Right atrium auricular region (tissue), 2 donors: ENCODE data around the gene NRXN3. TPM values are rescaled to one million over a fixed set of nuclear protein-coding genes. Genes with fewer than 3 reads are reported as not detected.
A peak's percentile ranks its signal among the peaks of the same experiment; 100 is the strongest.

Source experiments
- DNase-seq: peaks from one replicate; pipeline ENCODE4 v3.0.0-alpha.2; 2019; ENCODE audit warnings: low spot score
- H3K27ac ChIP-seq, 2 donors: fragments of 200-600 bp; sonication (generic); 1 replicate in 1 of 2; 2 replicates in 1 of 2; pipeline ENCODE4 v1.5.1; 2016 to 2019
- H3K27me3 ChIP-seq, 2 donors: fragments of 200-600 bp; sonication (generic); one replicate each; pipeline versions ENCODE4 v1.5.1 to v1.6.0; 2017 to 2019
- H3K36me3 ChIP-seq: fragments of 200-600 bp; sonication (generic); one replicate; pipeline ENCODE4 v1.5.1; 2016
- H3K4me1 ChIP-seq, 2 donors: fragments of 200-600 bp; sonication (generic); one replicate each; pipeline versions ENCODE4 v1.5.1 to v1.6.0; 2017 to 2019
- H3K4me3 ChIP-seq, 2 donors: fragments of 200-600 bp; sonication (generic); 1 replicate in 1 of 2; 2 replicates in 1 of 2; pipeline ENCODE4 v1.5.1; 2017 to 2019; ENCODE audit warnings: mild to moderate bottlenecking in 1 of 2, moderate library complexity in 1 of 2
- H3K9me3 ChIP-seq, 2 donors: fragments of 200-600 bp; sonication (generic); one replicate each; pipeline ENCODE4 v1.5.1; 2019
- total RNA-seq, 2 donors: library from RNA; depleted of rRNA; stranded (reverse); fragments of >200 nt; gene quantifications; one replicate each; pipeline ENCODE4 v1.1.0, GENCODE V29; 2016
- TF ChIP-seq, protein P1 (sequence below), 2 donors: fragments of 200-600 bp; sonication (generic); IDR thresholded peaks; one replicate each; pipeline ENCODE4 v1.5.1; 2019; ENCODE audit warnings: antibody characterized with exemption in 2 of 2

NRXN3 gene
- total RNA-seq, 2 donors from 2014 or later = 2.0 to 2.3 TPM

DNA sequence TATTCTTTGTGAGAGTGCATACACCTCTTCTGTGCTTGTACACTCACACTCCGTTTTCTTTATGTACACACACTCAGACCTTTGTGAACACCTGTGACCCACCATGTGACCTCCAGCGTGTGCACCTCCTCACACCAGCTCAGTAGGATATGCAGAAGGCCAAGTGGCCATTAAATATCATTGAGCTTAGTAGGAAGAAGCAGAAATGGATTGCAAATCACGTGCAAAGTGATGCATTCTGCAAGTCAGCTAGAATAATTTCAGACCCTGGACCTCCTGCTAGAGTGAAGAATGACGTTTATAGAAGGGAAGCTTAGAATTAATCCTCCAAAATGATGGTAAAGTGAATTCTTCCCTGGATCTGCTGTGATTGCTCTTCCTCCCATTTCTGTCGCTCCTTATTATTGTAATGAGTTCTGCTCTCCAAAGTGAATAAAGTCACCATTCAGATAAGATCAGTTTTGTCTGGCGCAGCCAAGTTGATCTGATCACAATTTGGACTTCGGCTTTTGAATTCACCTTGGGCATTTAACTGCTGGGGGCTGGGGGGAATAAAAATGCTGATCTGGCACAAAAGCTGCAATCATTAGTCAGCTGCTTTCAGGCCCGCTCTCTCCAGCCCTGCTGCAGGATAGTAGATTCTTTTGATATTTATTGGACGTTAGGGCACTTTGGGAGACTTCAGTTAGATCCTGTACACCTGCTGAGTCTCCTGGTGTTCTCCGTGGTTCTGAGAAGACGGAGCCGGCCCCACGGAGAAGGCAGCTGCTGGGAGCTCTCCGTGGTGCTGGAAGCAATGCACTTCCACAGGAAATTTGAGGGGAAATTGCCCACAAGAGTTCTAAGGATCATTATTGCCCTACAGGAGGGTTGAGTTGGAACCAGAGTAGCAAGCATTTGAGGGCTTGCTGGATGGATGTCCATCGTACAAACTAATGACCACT, 12.4 kb upstream of the NRXN3 start:
- H3K27ac ChIP-seq = no peak overlapping the region
- DNase-seq = no peak
- no peak overlapping the region for H3K4me3 ChIP-seq
- no peaks in the 10 kb centered on the region for H3K9me3 ChIP-seq
- H3K27me3 ChIP-seq = no peaks in the 10 kb centered on the region
- TF ChIP-seq, protein P1, sequence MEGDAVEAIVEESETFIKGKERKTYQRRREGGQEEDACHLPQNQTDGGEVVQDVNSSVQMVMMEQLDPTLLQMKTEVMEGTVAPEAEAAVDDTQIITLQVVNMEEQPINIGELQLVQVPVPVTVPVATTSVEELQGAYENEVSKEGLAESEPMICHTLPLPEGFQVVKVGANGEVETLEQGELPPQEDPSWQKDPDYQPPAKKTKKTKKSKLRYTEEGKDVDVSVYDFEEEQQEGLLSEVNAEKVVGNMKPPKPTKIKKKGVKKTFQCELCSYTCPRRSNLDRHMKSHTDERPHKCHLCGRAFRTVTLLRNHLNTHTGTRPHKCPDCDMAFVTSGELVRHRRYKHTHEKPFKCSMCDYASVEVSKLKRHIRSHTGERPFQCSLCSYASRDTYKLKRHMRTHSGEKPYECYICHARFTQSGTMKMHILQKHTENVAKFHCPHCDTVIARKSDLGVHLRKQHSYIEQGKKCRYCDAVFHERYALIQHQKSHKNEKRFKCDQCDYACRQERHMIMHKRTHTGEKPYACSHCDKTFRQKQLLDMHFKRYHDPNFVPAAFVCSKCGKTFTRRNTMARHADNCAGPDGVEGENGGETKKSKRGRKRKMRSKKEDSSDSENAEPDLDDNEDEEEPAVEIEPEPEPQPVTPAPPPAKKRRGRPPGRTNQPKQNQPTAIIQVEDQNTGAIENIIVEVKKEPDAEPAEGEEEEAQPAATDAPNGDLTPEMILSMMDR (IDR thresholded peaks at IDR 0.05) = no peak
- H3K4me1 ChIP-seq = no peaks in the 10 kb centered on the region
- H3K36me3 ChIP-seq = no peaks in the 10 kb centered on the region

DNA sequence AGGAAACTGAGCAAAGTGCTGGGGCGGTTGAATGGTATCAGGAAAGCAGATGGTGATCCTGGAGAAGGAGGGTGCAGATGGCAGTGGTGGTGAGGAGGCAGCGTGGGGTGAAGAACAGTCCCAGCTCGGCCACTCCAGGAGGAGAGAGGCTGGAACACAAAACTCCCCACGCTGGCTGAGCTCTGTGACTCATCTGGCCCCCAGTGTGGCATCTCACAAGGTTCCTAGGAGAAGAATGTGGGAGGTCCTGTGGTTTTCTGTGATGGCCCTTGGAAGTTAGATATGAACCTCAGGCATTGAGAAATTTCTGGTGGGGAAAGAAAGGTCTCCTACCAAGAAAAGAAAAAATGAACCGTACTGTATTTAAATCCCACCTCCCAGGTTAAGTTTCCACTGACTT, 8.0 kb upstream of the NRXN3 start:
- Histone ChIP-seq H3K4me3 (no peak overlapping the region), H3K27me3 (no peaks in the 10 kb centered on the region), H3K9me3 (no peaks in the 10 kb centered on the region), H3K36me3 (no peaks in the 10 kb centered on the region), H3K27ac (no peak overlapping the region), H3K4me1 (no peaks in the 10 kb centered on the region)
- no peak for DNase-seq
- TF ChIP-seq, protein P1 (IDR thresholded peaks at IDR 0.05) = no peak

GRCh38 chr14:78164226-78164853, 5.8 kb upstream of the NRXN3 start:
- H3K27me3 ChIP-seq = no peaks in the 10 kb centered on the region
- TF ChIP-seq, protein P1 (IDR thresholded peaks at IDR 0.05) = peak in 1 of 2 donors; percentile 18
- H3K9me3 ChIP-seq = no peaks in the 10 kb centered on the region
- H3K4me3 ChIP-seq = no peak overlapping the region
- no peak overlapping the region for H3K27ac ChIP-seq
- no peak for DNase-seq
- H3K4me1 ChIP-seq = no peaks in the 10 kb centered on the region
- no peaks in the 10 kb centered on the region for H3K36me3 ChIP-seq

- Histone ChIP-seq H3K27me3 (no peaks in the 10 kb centered on the region), H3K9me3 (no peaks in the 10 kb centered on the region), H3K36me3 (no peaks in the 10 kb centered on the region), H3K27ac (no peak overlapping the region), H3K4me1 (no peaks in the 10 kb centered on the region), H3K4me3 (no peak overlapping the region)
- no peak for DNase-seq
- TF ChIP-seq, protein P1 (IDR thresholded peaks at IDR 0.05) = no peak
Observed at GRCh38 chr14:78172428-78172827, 2.3 kb downstream of the NRXN3 start.

- Histone ChIP-seq H3K9me3 (no peaks in the 10 kb centered on the region), H3K4me1 (no peaks in the 10 kb centered on the region), H3K4me3 (no peak overlapping the region), H3K27ac (no peak overlapping the region), H3K27me3 (no peaks in the 10 kb centered on the region), H3K36me3 (no peaks in the 10 kb centered on the region)
- TF ChIP-seq, protein P1 (IDR thresholded peaks at IDR 0.05) = no peak
- DNase-seq = no peak
Observed at GRCh38 chr14:78173346-78174035, 3.3 kb downstream of the NRXN3 start.
